Measurements from ENCODE around the gene PPP3R1. TPM values are rescaled to one million over a fixed set of nuclear protein-coding genes. Genes with fewer than 3 reads are reported as not detected.

PPP3R1 gene
- total RNA-seq, 5 donors from 2014 or later (not counting 1 experiment from before 2014, with no cell fraction given): 53.2 to 65.0 (median 57.7) TPM

GRCh38 chr2:68187329-68187728, 65.0 kb downstream of the PPP3R1 start:
- no peak overlapping the region for H3K27ac ChIP-seq (ENCODE audit: low read length)
- no peaks in the 10 kb centered on the region for H3K9me3 ChIP-seq
- Mint-ChIP-seq H3K36me3 (peaks cover 16% of the 10 kb centered on the region), H3K27me3 (no peaks in the 10 kb centered on the region), H3K4me1 (peaks cover 41 to 54% (median 53%) of the 10 kb centered on the region in 3 donors), H3K27ac (peak overlapping the region in 1 of 2 donors; percentile 31), H3K9me3 (no peaks in the 10 kb centered on the region), H3K4me3 (no peak overlapping the region)
- ATAC-seq (replicated peaks in 1 of 4) (no peak), DNase-seq (no peak)
- H3K36me3 ChIP-seq (ENCODE audit: control insufficient read depth in 2 of 2, extremely low read depth in 1 of 2, insufficient read depth in 1 of 2, low read length in 1 of 2): peaks cover 0 to 29% of the 10 kb centered on the region in 2 donors
- no CpG with 5 or more reads among the region's 1 CpG for WGBS (ENCODE audit: insufficient coverage)
- H3K4me3 ChIP-seq (ENCODE audit: control insufficient read depth in 1 of 2, extremely low read depth in 1 of 2, low read length in 1 of 2): no peak overlapping the region
- ChIA-PET CTCF (interaction anchor here (0.5 to 1.2 kb wide), 2 partner anchors 34 to 63 kb away, joined by 3 read pairs; no protein-coding TSS in a partner anchor), POLR2A (no interaction called here)
- H3K4me1 ChIP-seq (ENCODE audit: control insufficient read depth in 1 of 2, extremely low read depth in 1 of 2, insufficient read depth in 2 of 2, low read length in 2 of 2): peaks cover 2 to 10% of the 10 kb centered on the region in 2 experiments
- H3K27me3 ChIP-seq (replicated peaks in 1 of 2; ENCODE audit: control insufficient read depth in 2 of 2, extremely low read depth in 1 of 2, insufficient read depth in 2 of 2, low read length in 1 of 2): no peaks in the 10 kb centered on the region

DNA sequence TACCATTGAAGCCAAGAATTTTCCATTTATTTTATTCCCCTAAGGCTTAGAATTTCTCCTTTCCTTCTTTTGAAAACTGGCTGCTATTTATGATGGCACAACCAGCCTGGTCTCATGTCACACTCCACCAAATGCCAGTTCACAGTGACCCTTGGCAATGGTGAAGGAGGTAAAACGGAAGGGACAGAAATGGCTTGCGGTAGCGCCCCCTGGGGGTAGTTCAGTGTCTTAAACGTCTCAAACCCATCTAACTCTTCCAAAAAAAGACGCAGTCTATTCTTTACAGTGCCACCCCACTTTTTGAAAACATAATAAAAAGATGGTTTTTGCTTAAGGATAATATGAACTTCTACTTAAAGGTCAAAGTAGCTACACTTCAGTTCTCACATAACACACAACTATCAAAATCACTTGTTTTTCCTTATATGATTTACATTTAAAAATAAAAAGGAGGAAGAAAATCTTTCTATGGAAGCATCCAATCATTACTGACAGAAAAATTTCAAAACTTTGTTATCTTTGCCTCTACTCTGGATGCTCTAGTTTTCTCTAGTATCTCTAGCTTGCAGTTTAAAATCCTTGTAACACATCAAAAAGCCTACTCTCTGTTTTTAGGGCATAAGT, 66.7 kb downstream of the PPP3R1 start:
- POLR2A ChIA-PET: interaction anchor here (0.6 to 0.7 kb wide), 3 partner anchors 15 to 123 kb away, joined by 4 to 6 read pairs (median 5); no protein-coding TSS in a partner anchor
- peaks cover 28% of the 10 kb centered on the region for H3K36me3 Mint-ChIP-seq
- DNase-seq: peak; percentile 4 to 81 (median 40)

DNA sequence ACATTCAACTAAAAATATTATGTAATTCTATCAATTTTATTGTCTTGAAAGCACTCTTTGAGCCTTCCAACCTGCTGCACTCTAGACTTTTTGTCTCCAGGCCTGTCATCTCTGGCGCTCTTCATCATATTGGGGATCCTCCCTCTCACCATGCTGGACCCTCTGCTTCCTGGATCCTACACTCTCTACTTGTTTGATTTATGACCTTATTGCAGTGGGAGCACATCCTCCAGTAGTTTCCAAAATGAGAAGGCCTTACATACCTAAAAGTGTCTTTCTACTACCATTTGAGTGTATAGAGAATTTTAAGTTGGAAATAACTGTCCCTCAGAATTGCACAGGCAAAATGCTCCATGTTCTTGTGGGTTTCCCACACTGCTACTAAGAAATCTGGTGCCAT, 69.4 kb downstream of the PPP3R1 start:
- H3K9me3 ChIP-seq: no peaks in the 10 kb centered on the region
- CTCF ChIA-PET: no interaction called here
- POLR2A ChIA-PET: interaction anchor here in 1 of 2 donors (0.6 kb wide), 1 partner anchor 19 kb away, joined by 3 read pairs; no protein-coding TSS in a partner anchor
- H3K27ac Mint-ChIP-seq: peak overlapping the region in 1 of 2 donors; percentile 84
- no peaks in the 10 kb centered on the region for H3K27me3 Mint-ChIP-seq
- H3K9me3 Mint-ChIP-seq: no peaks in the 10 kb centered on the region
- H3K36me3 Mint-ChIP-seq: peaks cover 40% of the 10 kb centered on the region
- no peak overlapping the region for H3K4me3 ChIP-seq (ENCODE audit: control insufficient read depth in 1 of 2, extremely low read depth in 1 of 2, low read length in 1 of 2)
- H3K4me3 Mint-ChIP-seq: no peak overlapping the region
- no peak overlapping the region for H3K27ac ChIP-seq (ENCODE audit: low read length)
- DNase-seq (no peak), ATAC-seq (replicated peaks in 1 of 4) (no peak)
- peaks cover 18 to 35% (median 30%) of the 10 kb centered on the region in 3 donors for H3K4me1 Mint-ChIP-seq
- peaks cover 0 to 48% of the 10 kb centered on the region in 2 donors for H3K36me3 ChIP-seq (ENCODE audit: control insufficient read depth in 2 of 2, extremely low read depth in 1 of 2, insufficient read depth in 1 of 2, low read length in 1 of 2)
- no CpG with 5 or more reads among the region's 1 CpG for WGBS (ENCODE audit: insufficient coverage)
- no peaks in the 10 kb centered on the region for H3K27me3 ChIP-seq (replicated peaks in 1 of 2; ENCODE audit: control insufficient read depth in 2 of 2, extremely low read depth in 1 of 2, insufficient read depth in 2 of 2, low read length in 1 of 2)
- no peaks in the 10 kb centered on the region for H3K4me1 ChIP-seq (ENCODE audit: control insufficient read depth in 1 of 2, extremely low read depth in 1 of 2, insufficient read depth in 2 of 2, low read length in 2 of 2)

More for the DNA sequence above, 66.7 kb downstream of the PPP3R1 start:
- Histone ChIP-seq H3K27me3 (replicated peaks in 1 of 2; ENCODE audit: control insufficient read depth in 2 of 2, extremely low read depth in 1 of 2, insufficient read depth in 2 of 2, low read length in 1 of 2) (no peaks in the 10 kb centered on the region), H3K4me3 (ENCODE audit: control insufficient read depth in 1 of 2, extremely low read depth in 1 of 2, low read length in 1 of 2) (no peak overlapping the region), H3K36me3 (ENCODE audit: control insufficient read depth in 2 of 2, extremely low read depth in 1 of 2, insufficient read depth in 1 of 2, low read length in 1 of 2) (peaks cover 0 to 36% of the 10 kb centered on the region in 2 donors), H3K9me3 (no peaks in the 10 kb centered on the region), H3K4me1 (ENCODE audit: control insufficient read depth in 1 of 2, extremely low read depth in 1 of 2, insufficient read depth in 2 of 2, low read length in 2 of 2) (peaks cover 2 to 5% of the 10 kb centered on the region in 2 experiments), H3K27ac (ENCODE audit: low read length) (no peak overlapping the region)
- CTCF ChIA-PET: interaction anchor here (0.6 to 3.4 kb wide), 27 partner anchors 10 to 566 kb away, joined by 3 to 29 read pairs (median 3); partner anchors contain the start of genes C1D (in 1 of the 2) and PNO1 (in 1 of the 2)
- WGBS (ENCODE audit: insufficient coverage): no CpG with 5 or more reads among the region's 5 CpGs
- H3K9me3 Mint-ChIP-seq: no peaks in the 10 kb centered on the region
- no peak overlapping the region for H3K4me3 Mint-ChIP-seq
- ATAC-seq (replicated peaks in 1 of 4): peak in 1 of 4 experiments; percentile 69
- H3K27ac Mint-ChIP-seq: peak overlapping the region in 1 of 2 donors; percentile 44
- peaks cover 37 to 48% (median 48%) of the 10 kb centered on the region in 3 donors for H3K4me1 Mint-ChIP-seq
- no peaks in the 10 kb centered on the region for H3K27me3 Mint-ChIP-seq

DNA sequence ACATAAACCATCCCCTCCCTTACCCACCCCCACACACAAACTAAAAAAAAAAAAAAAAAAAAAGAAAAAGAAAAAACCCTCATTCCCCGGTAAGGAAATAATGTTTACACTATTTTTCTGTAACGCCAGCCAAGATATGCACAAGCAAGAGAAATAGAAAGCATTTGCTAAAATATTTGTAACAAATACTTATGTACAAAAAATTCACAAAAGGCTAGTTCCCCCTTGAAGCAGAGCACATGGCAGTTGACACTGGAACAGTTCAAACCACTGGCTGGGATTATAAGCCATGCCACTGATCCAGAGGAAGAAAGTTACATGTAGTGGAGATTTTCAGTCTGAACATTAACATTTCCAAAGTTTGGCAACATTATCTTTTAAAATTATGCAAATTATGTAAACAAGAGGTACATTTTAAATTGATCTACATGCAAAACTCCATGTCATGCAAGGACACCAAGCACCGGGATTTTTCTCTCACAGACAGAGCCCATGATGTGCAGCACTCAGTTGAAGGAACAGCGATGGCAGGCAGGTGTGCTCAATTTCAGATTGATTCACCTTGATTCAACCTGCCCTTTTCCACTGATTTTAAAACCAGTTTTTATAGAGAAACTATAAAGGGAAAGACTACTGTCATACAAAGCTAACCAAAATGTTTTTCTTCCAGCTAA, 73.2 kb downstream of the PPP3R1 start:
- H3K9me3 Mint-ChIP-seq: no peaks in the 10 kb centered on the region
- H3K4me3 Mint-ChIP-seq: no peak overlapping the region
- Histone ChIP-seq H3K4me1 (ENCODE audit: control insufficient read depth in 1 of 2, extremely low read depth in 1 of 2, insufficient read depth in 2 of 2, low read length in 2 of 2) (no peaks in the 10 kb centered on the region), H3K9me3 (no peaks in the 10 kb centered on the region), H3K4me3 (ENCODE audit: control insufficient read depth in 1 of 2, extremely low read depth in 1 of 2, low read length in 1 of 2) (no peak overlapping the region), H3K27me3 (replicated peaks in 1 of 2; ENCODE audit: control insufficient read depth in 2 of 2, extremely low read depth in 1 of 2, insufficient read depth in 2 of 2, low read length in 1 of 2) (no peaks in the 10 kb centered on the region), H3K27ac (ENCODE audit: low read length) (no peak overlapping the region), H3K36me3 (ENCODE audit: control insufficient read depth in 2 of 2, extremely low read depth in 1 of 2, insufficient read depth in 1 of 2, low read length in 1 of 2) (peaks cover 4 to 50% of the 10 kb centered on the region in 2 donors)
- DNase-seq: no peak
- peaks cover 33% of the 10 kb centered on the region for H3K36me3 Mint-ChIP-seq
- ChIA-PET CTCF (no interaction called here), POLR2A (interaction anchor here in 1 of 2 donors (0.6 to 1.7 kb wide), 2 partner anchors 12 to 15 kb away, joined by 4 read pairs; no protein-coding TSS in a partner anchor)
- ATAC-seq (replicated peaks in 1 of 4): no peak
- no CpG with 5 or more reads among the region's 4 CpGs for WGBS (ENCODE audit: insufficient coverage)
- no peaks in the 10 kb centered on the region for H3K27me3 Mint-ChIP-seq
- H3K27ac Mint-ChIP-seq: peak overlapping the region in 1 of 2 donors; percentile 37
- H3K4me1 Mint-ChIP-seq: peaks cover 7 to 16% (median 15%) of the 10 kb centered on the region in 3 donors

- no peak overlapping the region for H3K27ac ChIP-seq (ENCODE audit: low read length)
- Mint-ChIP-seq H3K4me3 (no peak overlapping the region), H3K27me3 (no peaks in the 10 kb centered on the region), H3K9me3 (no peaks in the 10 kb centered on the region), H3K4me1 (peaks cover 11 to 20% (median 18%) of the 10 kb centered on the region in 3 donors), H3K27ac (peak overlapping the region; percentile 42 to 68), H3K36me3 (peaks cover 36% of the 10 kb centered on the region)
- DNase-seq (no peak), ATAC-seq (replicated peaks in 1 of 4) (no peak)
- H3K9me3 ChIP-seq: no peaks in the 10 kb centered on the region
- 92% methylated on average over 2 of the region's 3 CpGs for WGBS (ENCODE audit: insufficient coverage)
- no peaks in the 10 kb centered on the region for H3K4me1 ChIP-seq (ENCODE audit: control insufficient read depth in 1 of 2, extremely low read depth in 1 of 2, insufficient read depth in 2 of 2, low read length in 2 of 2)
- ChIA-PET CTCF (no interaction called here), POLR2A (interaction anchor here in 1 of 2 donors (0.6 kb wide), 1 partner anchor 16 kb away, joined by 4 read pairs; no protein-coding TSS in a partner anchor)
- H3K36me3 ChIP-seq (ENCODE audit: control insufficient read depth in 2 of 2, extremely low read depth in 1 of 2, insufficient read depth in 1 of 2, low read length in 1 of 2): peaks cover 4 to 46% of the 10 kb centered on the region in 2 donors
- H3K4me3 ChIP-seq (ENCODE audit: control insufficient read depth in 1 of 2, extremely low read depth in 1 of 2, low read length in 1 of 2): no peak overlapping the region
- H3K27me3 ChIP-seq (replicated peaks in 1 of 2; ENCODE audit: control insufficient read depth in 2 of 2, extremely low read depth in 1 of 2, insufficient read depth in 2 of 2, low read length in 1 of 2): no peaks in the 10 kb centered on the region
Observed at GRCh38 chr2:68178432-68178831, 73.9 kb downstream of the PPP3R1 start.

DNA sequence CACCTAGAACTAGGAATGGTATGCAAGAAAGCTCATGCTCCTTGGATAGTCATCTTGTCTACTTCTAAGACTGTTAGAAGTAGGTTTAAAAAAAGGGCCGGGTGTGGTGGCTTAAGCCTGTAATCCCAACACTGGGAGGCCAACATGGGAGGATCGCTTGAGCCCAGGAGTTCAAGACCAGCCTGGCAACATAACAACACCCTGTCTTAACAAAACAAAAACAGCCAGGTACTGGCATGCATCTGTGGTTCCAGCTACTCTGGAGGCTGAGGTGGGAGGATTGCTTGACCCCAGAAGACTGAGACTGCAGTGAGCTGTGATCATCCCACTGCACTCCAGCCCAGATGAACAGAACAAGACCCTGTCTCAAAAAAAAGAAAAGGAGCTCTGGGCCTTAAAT, 74.8 kb downstream of the PPP3R1 start:
- H3K36me3 ChIP-seq (ENCODE audit: control insufficient read depth in 2 of 2, extremely low read depth in 1 of 2, insufficient read depth in 1 of 2, low read length in 1 of 2): peaks cover 4 to 50% of the 10 kb centered on the region in 2 donors
- H3K9me3 Mint-ChIP-seq: no peaks in the 10 kb centered on the region
- ChIA-PET CTCF (no interaction called here), POLR2A (interaction anchor here in 1 of 2 donors (0.5 kb wide), 1 partner anchor 31 kb away, joined by 5 read pairs; no protein-coding TSS in a partner anchor)
- H3K9me3 ChIP-seq: no peaks in the 10 kb centered on the region
- no peak overlapping the region for H3K27ac ChIP-seq (ENCODE audit: low read length)
- WGBS (ENCODE audit: insufficient coverage): no CpG with 5 or more reads among the region's 2 CpGs
- H3K36me3 Mint-ChIP-seq: peaks cover 36% of the 10 kb centered on the region
- peak overlapping the region; percentile 19 to 46 for H3K27ac Mint-ChIP-seq
- ATAC-seq (replicated peaks in 1 of 4) (no peak), DNase-seq (no peak)
- H3K27me3 Mint-ChIP-seq: no peaks in the 10 kb centered on the region
- H3K4me3 Mint-ChIP-seq: no peak overlapping the region
- no peaks in the 10 kb centered on the region for H3K27me3 ChIP-seq (replicated peaks in 1 of 2; ENCODE audit: control insufficient read depth in 2 of 2, extremely low read depth in 1 of 2, insufficient read depth in 2 of 2, low read length in 1 of 2)
- H3K4me1 ChIP-seq (ENCODE audit: control insufficient read depth in 1 of 2, extremely low read depth in 1 of 2, insufficient read depth in 2 of 2, low read length in 2 of 2): no peaks in the 10 kb centered on the region
- H3K4me3 ChIP-seq (ENCODE audit: control insufficient read depth in 1 of 2, extremely low read depth in 1 of 2, low read length in 1 of 2): no peak overlapping the region
- peaks cover 16 to 23% (median 22%) of the 10 kb centered on the region in 3 donors for H3K4me1 Mint-ChIP-seq

Data from T-cell (primary cell).